ENCODE measurements around the gene RAB6A. TPM values are rescaled to one million over a fixed set of nuclear protein-coding genes. Genes with fewer than 3 reads are reported as not detected.
"Not testable (repeated sequence)": the region's sequence is repeated elsewhere in the genome, so short reads cannot be mapped to it uniquely, and the experiment has no call there.

RAB6A gene
- total RNA-seq (2014; rRNA removed; shearing (Covaris generic)) = 63.4 and 73.0 TPM in 2 replicates

DNA sequence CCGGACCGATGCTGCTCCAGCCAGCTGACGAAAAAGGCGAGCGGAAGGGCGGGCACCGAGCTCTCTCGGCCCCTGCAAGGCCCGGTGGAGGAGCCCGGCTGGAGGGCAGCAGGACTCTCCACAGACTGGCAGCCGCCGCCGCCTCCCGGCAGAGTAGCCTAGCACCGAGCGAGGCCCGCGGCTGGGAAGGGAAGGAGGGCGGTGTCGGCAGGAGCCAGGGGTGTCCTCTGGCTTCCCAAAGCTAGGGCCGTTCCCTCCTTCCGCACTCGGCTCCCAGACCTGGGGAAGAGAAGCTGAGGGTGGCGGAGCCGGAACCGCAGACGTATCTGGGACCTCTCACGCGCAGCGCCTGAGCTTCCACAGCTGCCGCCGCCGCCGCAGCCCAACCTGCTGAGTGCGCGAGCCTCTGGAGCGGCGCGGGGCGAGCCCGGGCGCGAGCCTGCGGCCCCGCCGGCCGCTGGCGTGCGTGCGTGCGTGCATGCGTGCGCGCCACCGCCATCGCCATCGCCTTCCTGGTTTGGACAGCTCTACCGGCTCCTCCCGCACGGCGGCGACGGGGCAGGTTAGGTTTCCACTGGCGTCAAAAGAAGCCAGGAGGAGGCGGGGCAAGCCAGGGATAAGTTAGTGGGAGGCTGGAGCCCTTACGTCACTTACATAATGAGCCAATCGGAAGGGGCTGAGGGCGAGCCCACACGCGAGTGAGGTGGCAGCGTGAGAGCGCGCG is at the start of gene RAB6A:
TSS of gene RAB6A (minus strand) at position 396 of the 724 bp plus-strand sequence. CDS start 439 bp downstream, outside the sequence.
- no peaks in the 10 kb centered on the region for H3K36me3 ChIP-seq (replicated peaks; ENCODE audit: control insufficient read depth, insufficient read depth, low read length)
- no peaks in the 10 kb centered on the region for H3K27me3 ChIP-seq (ENCODE audit: control insufficient read depth, insufficient read depth, low read length)
- peak within 1 kb of the TSS; percentile 78 for H3K4me3 ChIP-seq (ENCODE audit: insufficient read depth, low read depth, low read length)
- DNase-seq = peak; percentile 97

- H3K27me3 ChIP-seq (ENCODE audit: control insufficient read depth, insufficient read depth, low read length) = no peaks in the 10 kb centered on the region
- DNase-seq = no peak
- no peaks in the 10 kb centered on the region for H3K36me3 ChIP-seq (replicated peaks; ENCODE audit: control insufficient read depth, insufficient read depth, low read length)
- no peak overlapping the region for H3K4me3 ChIP-seq (ENCODE audit: insufficient read depth, low read depth, low read length)
Measured at GRCh38 chr11:73810637-73811036, 49.8 kb upstream of the RAB6A start.

- H3K4me3 ChIP-seq (ENCODE audit: insufficient read depth, low read depth, low read length) = no peak overlapping the region
- no peaks in the 10 kb centered on the region for H3K36me3 ChIP-seq (replicated peaks; ENCODE audit: control insufficient read depth, insufficient read depth, low read length)
- no peaks in the 10 kb centered on the region for H3K27me3 ChIP-seq (ENCODE audit: control insufficient read depth, insufficient read depth, low read length)
- DNase-seq = no peak
Measured at GRCh38 chr11:73808052-73808451, 47.2 kb upstream of the RAB6A start.

DNA sequence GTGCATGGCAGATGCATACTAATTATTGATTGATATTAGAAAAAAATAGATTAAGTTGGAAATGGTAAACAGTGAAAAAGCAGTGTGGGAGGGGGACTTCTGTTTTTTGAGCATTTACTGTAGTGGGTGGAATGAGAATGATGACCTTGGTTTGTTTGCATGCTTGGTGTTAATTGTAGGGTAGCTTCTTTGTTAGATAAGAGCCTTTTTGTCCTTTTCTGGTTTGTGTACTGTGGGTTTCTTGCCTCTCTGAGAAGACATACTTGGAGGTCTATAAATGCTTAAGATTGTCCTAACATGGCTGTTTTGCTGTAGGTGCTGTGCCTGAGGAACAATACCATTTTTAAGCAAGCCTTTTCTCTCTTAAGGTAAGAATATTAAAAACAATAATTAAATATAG is 43.8 kb upstream of the RAB6A start:
- Histone ChIP-seq H3K27me3 (ENCODE audit: control insufficient read depth, insufficient read depth, low read length) (no peaks in the 10 kb centered on the region), H3K36me3 (replicated peaks; ENCODE audit: control insufficient read depth, insufficient read depth, low read length) (no peaks in the 10 kb centered on the region), H3K4me3 (ENCODE audit: insufficient read depth, low read depth, low read length) (no peak overlapping the region)
- DNase-seq = no peak

DNA sequence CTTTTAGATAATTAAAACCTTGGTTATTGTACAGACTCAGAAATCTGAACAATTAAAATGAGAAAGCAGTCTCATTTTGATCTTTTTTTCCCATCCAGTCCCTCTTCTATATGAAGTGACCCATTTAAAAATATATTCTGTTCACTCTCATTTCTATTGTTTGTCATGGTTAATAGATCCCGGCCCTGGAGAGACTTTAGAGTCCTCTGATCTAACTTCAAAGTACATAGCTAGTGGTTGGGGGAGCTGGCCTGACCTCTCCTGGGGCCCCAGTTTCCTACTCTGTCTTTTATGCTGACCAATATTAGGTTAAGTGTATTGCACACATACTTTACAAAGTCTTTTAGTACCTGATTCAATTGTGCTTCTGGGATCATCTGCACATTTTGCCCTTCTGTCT is 40.3 kb upstream of the RAB6A start:
- DNase-seq = no peak
- H3K4me3 ChIP-seq (ENCODE audit: insufficient read depth, low read depth, low read length) = no peak overlapping the region
- no peaks in the 10 kb centered on the region for H3K36me3 ChIP-seq (replicated peaks; ENCODE audit: control insufficient read depth, insufficient read depth, low read length)
- no peaks in the 10 kb centered on the region for H3K27me3 ChIP-seq (ENCODE audit: control insufficient read depth, insufficient read depth, low read length)

DNA sequence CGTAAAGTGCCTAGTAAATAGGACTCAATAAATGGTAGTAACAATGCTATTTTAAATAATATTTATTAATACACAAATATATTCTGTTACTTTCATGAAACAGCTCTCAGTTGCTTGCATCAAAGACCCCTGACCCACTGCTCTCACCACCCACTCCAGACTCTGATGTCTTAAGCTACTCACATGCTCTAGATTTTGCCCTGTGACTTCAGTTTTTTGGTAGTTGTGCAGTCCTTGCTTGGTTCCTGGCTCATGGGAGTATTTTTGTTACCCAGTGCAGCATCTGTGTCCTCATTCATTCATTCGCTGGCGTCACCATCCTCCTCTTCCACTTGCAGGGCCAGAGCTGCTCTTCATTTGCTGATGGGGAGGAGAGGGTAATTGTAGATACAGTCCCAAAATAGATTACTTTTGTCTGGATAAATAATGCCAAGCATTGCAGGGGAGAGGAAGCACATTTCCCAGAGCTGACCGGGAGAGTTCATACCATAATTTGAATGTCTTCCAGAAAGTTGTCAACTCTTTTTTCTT is 39.5 kb upstream of the RAB6A start:
- H3K4me3 ChIP-seq (ENCODE audit: insufficient read depth, low read depth, low read length) = no peak overlapping the region
- no peaks in the 10 kb centered on the region for H3K36me3 ChIP-seq (replicated peaks; ENCODE audit: control insufficient read depth, insufficient read depth, low read length)
- H3K27me3 ChIP-seq (ENCODE audit: control insufficient read depth, insufficient read depth, low read length) = no peaks in the 10 kb centered on the region
- DNase-seq = no peak

GRCh38 chr11:73797457-73797856 is 36.6 kb upstream of the RAB6A start:
- H3K27me3 ChIP-seq (ENCODE audit: control insufficient read depth, insufficient read depth, low read length) = no peaks in the 10 kb centered on the region
- no peak overlapping the region for H3K4me3 ChIP-seq (ENCODE audit: insufficient read depth, low read depth, low read length)
- no peaks in the 10 kb centered on the region for H3K36me3 ChIP-seq (replicated peaks; ENCODE audit: control insufficient read depth, insufficient read depth, low read length)
- no peak for DNase-seq

DNA sequence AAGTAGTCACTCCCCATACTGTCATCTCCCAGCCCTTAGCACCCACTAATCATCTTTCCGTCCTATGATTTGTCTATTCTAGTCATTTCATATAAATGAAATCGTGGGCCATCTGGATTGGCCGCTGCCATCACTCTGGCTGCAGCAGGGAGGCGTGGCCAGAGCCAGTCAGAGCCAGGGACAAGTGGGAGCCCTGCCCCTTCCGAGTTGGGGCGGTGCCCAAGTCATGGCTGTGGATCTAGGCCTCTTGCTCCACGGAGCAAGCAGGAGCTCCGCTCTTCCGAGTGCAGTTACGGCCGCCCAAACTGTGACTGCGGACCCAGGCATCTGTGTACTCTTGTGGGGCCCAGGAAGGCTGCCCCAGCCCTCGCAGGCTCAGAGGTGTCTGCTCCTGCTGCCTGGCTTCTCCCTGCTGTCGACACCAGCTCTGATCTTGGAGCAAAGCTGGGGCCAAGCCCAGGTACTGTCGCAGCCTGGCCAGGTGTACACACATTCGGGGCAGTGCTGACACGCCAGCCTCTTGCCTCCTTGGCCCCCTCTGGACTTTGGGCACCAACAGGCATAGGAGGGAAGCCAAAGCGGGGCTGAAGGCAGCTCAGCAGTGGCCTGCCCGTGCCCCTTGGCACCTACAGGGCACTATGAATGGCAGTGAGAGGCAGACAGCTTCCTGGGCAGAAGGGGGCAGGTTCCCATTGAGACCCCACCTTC is 35.2 kb upstream of the RAB6A start:
- no peak overlapping the region for H3K4me3 ChIP-seq (ENCODE audit: insufficient read depth, low read depth, low read length)
- peak; percentile 69 for DNase-seq
- H3K36me3 ChIP-seq (replicated peaks; ENCODE audit: control insufficient read depth, insufficient read depth, low read length) = no peaks in the 10 kb centered on the region
- H3K27me3 ChIP-seq (ENCODE audit: control insufficient read depth, insufficient read depth, low read length) = no peaks in the 10 kb centered on the region

DNA sequence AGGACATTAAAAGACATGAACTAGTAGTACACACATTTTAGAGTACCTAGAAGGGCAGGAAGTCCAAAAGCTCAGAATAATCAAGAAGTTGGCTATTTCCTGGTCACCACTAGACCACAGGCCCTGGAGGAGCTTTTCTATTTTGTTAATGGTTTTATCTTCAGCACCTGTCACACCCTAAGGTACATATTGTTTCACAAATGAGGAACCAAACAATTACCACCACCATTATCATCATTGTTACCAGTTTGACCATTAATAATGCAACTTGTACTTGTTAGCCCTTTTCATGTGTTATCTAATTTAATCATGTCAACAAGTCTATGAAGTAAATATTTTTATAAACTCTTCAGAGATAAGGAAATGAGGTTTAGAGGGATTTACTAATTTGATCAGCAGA is 31.7 kb upstream of the RAB6A start:
- Histone ChIP-seq H3K36me3 (replicated peaks; ENCODE audit: control insufficient read depth, insufficient read depth, low read length) (no peaks in the 10 kb centered on the region), H3K27me3 (ENCODE audit: control insufficient read depth, insufficient read depth, low read length) (no peaks in the 10 kb centered on the region), H3K4me3 (ENCODE audit: insufficient read depth, low read depth, low read length) (no peak overlapping the region)
- no peak for DNase-seq

- Histone ChIP-seq H3K36me3 (replicated peaks; ENCODE audit: control insufficient read depth, insufficient read depth, low read length) (no peaks in the 10 kb centered on the region), H3K4me3 (ENCODE audit: insufficient read depth, low read depth, low read length) (no peak overlapping the region), H3K27me3 (ENCODE audit: control insufficient read depth, insufficient read depth, low read length) (no peaks in the 10 kb centered on the region)
- no peak for DNase-seq
Measured at GRCh38 chr11:73789279-73789670, 28.4 kb upstream of the RAB6A start.

- Histone ChIP-seq H3K27me3 (ENCODE audit: control insufficient read depth, insufficient read depth, low read length) (no peaks in the 10 kb centered on the region), H3K36me3 (replicated peaks; ENCODE audit: control insufficient read depth, insufficient read depth, low read length) (no peaks in the 10 kb centered on the region), H3K4me3 (ENCODE audit: insufficient read depth, low read depth, low read length) (peak within 1 kb of the TSS; percentile 72)
- DNase-seq = peak; percentile 93
Measured at GRCh38 chr11:73787643-73788558, 27.0 kb upstream of the RAB6A start, which contains the start of gene MRPL48. Gene MRPL48, plus strand, starts transcription at chr11:73787874. Its CDS starts 98 bp downstream, at chr11:73787972.

GRCh38 chr11:73787051-73787642 is 26.3 kb upstream of the RAB6A start:
- H3K4me3 ChIP-seq (ENCODE audit: insufficient read depth, low read depth, low read length) = peak overlapping the region; percentile 72
- H3K36me3 ChIP-seq (replicated peaks; ENCODE audit: control insufficient read depth, insufficient read depth, low read length) = no peaks in the 10 kb centered on the region
- H3K27me3 ChIP-seq (ENCODE audit: control insufficient read depth, insufficient read depth, low read length) = no peaks in the 10 kb centered on the region
- no peak for DNase-seq

- H3K27me3 ChIP-seq (ENCODE audit: control insufficient read depth, insufficient read depth, low read length); DNase-seq; H3K36me3 ChIP-seq (replicated peaks; ENCODE audit: control insufficient read depth, insufficient read depth, low read length); H3K4me3 ChIP-seq (ENCODE audit: insufficient read depth, low read depth, low read length): not testable (repeated sequence)
Measured at GRCh38 chr11:73785467-73785866, 24.6 kb upstream of the RAB6A start.

- no peak for DNase-seq
- Histone ChIP-seq H3K27me3 (ENCODE audit: control insufficient read depth, insufficient read depth, low read length) (no peaks in the 10 kb centered on the region), H3K36me3 (replicated peaks; ENCODE audit: control insufficient read depth, insufficient read depth, low read length) (no peaks in the 10 kb centered on the region), H3K4me3 (ENCODE audit: insufficient read depth, low read depth, low read length) (no peak overlapping the region)
Measured at GRCh38 chr11:73784734-73785133, 23.9 kb upstream of the RAB6A start.
